PC-9 (cell line): ENCODE data around the gene COL13A1.

Experiments
- EZH2 ChIP-seq: fragments of 200-600 bp; sonication (generic); IDR thresholded peaks from 2 replicates; pipeline ENCODE4 v1.8.0; 2017; ENCODE audit warnings: antibody characterized with exemption, low read depth
- TF ChIP-seq, protein P1 (sequence below): fragments of 200-600 bp; sonication (generic); conservative IDR thresholded peaks from 2 replicates; pipeline ENCODE4 v1.6.1; 2017; ENCODE audit warnings: mixed run types, antibody characterized with exemption, mild to moderate bottlenecking, moderate library complexity

DNA sequence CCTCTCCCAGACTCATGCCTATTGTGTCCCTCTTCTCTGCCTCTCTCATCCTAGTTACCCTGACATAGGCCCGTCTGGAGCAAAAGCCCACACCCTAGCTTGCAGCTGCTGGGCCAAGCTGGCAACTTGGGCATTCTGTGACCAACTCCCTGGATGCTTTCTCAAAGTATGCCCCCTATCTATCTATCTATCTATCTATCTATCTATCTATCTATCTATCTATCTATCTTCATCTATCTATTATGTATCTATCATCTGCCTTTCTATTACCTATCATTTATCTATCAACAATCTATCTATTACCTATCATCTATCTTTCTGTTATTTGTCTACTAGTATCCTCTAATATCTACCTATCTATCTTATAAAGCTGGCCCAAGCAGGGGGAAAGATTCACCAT lies 45.4 kb upstream of the COL13A1 start:
- TF ChIP-seq, protein P1, sequence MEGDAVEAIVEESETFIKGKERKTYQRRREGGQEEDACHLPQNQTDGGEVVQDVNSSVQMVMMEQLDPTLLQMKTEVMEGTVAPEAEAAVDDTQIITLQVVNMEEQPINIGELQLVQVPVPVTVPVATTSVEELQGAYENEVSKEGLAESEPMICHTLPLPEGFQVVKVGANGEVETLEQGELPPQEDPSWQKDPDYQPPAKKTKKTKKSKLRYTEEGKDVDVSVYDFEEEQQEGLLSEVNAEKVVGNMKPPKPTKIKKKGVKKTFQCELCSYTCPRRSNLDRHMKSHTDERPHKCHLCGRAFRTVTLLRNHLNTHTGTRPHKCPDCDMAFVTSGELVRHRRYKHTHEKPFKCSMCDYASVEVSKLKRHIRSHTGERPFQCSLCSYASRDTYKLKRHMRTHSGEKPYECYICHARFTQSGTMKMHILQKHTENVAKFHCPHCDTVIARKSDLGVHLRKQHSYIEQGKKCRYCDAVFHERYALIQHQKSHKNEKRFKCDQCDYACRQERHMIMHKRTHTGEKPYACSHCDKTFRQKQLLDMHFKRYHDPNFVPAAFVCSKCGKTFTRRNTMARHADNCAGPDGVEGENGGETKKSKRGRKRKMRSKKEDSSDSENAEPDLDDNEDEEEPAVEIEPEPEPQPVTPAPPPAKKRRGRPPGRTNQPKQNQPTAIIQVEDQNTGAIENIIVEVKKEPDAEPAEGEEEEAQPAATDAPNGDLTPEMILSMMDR, result no peak
- TF ChIP-seq EZH2, result no peak
